ENCODE results near the gene TUBA1A.
"Not testable (repeated sequence)": the region's sequence is repeated elsewhere in the genome, so short reads cannot be mapped to it uniquely, and the experiment has no call there.

TUBA1A gene

DNA sequence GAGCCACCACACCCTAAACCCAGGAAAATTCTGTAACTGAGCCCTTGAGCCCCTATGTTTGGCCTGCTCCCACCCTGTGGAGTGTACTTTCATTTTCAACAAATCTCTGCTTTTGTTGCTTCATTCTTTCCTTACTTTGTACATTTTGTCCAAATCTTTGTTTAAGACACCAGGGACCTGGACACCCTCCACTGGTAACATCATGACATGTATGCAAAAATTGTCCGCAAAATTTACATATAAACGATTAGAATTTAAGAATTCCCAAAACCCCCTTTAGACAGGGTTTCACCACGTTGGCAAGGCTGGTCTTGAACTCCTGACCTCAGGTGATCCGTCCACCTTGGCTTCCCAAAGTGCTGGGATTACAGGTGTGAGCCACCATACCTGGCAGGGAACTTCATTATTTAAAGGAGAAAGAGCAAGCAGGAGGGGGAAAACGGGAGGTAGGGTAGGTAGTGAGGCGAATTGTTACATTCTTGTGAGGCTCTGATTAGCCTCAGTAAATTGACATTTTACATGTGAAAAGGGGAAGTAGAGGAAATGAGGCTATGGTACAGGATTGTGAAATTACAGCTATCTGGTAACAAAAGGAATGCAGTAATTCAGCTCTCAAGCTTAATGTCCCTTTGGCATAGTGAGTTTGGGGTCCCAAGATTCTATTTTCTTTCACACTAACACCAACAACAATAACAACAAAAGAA lies 27.6 kb downstream of the TUBA1A start:
- in situ Hi-C loops (cut with MboI; ENCODE audit: low sequenced_read_pairs): no loop called here

DNA sequence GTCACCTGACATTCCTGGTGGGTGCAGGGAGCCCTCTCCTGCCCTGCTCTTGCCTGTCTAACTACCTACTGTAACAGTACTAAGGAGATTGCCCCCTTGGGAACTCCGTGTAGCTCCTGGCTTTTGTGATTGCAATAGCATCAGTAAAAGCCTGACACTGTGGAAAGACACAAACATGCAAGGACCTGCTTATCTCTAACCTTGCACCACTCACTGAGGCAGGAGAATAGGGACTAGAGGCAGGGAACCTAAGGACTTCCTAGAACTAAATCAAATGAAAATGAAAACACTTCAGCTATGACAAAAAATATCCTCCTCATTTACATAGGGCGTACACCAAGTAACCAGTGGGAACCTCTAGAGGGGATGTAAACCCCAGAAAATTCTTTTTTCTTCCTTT lies 28.5 kb downstream of the TUBA1A start:
- in situ Hi-C loops (cut with MboI; ENCODE audit: low sequenced_read_pairs): no loop called here

DNA sequence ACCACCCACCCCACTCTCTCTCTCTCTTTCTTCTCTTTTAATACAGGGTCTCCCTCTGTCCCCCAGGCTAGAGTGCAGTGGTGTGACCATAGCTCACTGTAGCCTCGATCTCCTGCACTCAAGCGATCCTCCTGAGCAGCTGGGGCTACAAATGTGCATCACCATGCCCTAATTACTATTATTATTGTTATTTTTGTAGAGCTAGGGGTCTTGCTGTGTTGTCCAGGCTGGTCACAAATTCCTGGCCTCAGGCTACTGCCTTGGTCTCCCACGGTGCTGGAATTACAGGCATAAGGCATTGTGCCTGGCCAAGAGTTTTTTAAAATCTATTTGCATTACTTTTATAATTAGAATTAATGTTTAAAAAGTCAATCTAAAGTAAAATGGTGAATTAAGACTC lies 34.7 kb downstream of the TUBA1A start:
- in situ Hi-C loops (cut with MboI; ENCODE audit: low sequenced_read_pairs): no loop called here

DNA sequence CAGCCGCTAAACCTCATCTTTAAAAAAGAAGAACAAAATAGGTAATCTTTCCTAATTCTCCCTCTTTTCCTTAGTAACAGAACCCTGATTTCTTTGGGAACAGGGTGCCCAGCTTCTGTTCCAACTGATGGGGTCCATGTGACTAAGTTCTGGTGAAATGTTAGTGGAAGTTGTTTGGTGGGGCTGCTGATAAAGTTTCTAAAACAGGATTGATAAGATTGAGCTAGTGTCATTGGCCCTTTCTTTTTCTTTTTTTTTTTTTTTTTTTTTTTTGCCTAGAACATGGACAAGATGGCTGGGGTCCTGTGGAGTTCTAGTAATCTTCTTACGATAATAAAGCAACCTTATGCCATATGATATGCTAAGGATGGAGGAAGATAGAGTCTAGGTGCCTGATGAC lies 41.5 kb downstream of the TUBA1A start:
- in situ Hi-C loops (cut with MboI; ENCODE audit: low sequenced_read_pairs): no loop called here

DNA sequence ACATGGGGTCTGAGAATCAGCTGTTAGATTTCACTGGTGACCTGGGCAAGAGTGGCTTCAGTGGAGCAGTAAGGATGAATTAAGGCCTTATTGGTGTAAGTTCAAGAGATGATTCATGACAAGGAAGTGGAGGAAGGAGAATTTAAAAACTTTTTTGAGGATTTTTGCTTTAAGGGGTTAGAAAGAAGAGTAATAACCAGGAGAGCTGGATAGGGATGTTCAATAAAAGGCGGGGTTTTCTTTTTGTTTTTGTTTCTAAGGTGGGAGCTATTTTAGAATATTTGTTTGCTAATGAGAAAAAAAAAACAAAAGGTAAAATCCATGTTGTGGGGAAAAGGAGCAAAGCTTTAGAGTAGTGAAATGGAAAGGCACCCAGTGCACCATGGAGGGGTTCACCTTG lies 42.5 kb downstream of the TUBA1A start:
- in situ Hi-C loops (cut with MboI; ENCODE audit: low sequenced_read_pairs): no loop called here

DNA sequence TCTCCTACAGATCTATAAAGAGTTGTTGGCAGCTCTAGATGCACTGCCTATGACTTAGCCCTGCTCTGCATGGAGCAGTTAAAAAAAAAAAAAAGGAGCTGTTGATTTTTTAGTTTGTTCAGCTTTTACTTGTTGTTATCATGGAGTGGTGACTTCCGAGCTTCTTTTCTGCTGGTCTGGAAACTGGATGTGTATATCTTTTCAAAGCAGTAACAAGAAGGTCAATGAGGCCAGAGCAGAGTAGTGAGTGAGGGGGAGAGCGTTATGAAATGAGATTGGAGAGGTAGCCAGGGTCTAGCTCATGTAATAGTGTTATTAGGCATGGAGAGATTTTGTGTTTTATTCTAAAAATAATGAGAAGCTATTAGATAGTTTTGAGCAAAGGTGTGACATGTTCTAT lies 44.5 kb downstream of the TUBA1A start:
- in situ Hi-C loops (cut with MboI; ENCODE audit: low sequenced_read_pairs): no loop called here

DNA sequence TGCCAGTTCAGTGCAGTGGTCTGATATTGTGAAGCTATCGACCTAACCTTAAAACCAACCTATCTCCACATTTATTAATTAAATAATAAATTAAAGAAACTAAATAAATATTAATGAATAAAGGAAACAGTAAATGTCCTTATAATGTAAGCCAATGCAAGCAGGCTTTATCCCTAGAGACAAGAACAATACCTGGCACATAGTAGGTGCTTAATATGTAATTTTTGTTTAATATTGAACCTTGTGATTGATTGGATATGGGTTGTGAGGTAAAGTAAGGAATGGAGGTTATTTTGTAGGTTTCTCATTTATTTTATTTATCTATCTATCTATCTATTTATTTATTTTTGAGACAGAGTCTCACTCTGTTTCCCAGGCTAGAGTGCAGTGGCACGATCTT lies 49.9 kb downstream of the TUBA1A start:
- in situ Hi-C loops (cut with MboI; ENCODE audit: low sequenced_read_pairs): no loop called here

DNA sequence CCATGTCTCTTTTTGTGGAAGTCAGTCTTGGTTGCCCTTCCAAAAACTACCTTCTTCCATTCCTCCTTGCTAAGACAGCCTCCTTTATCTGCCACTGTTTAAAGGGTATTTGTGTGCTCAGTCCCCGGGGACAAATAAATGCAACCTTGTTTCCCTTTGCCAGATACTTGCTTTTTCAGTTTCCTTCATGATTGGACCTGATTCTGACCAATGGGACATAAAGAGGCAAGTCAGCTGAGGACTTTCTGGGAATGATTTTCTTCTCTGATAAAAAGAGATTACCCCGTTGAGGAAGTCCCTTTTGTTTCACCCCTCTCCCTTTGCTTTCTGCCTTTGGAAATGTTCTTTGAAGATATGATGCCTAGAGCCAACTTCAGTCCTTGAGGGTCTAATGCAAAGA lies 50.3 kb downstream of the TUBA1A start:
- in situ Hi-C loops (cut with MboI; ENCODE audit: low sequenced_read_pairs): no loop called here

DNA sequence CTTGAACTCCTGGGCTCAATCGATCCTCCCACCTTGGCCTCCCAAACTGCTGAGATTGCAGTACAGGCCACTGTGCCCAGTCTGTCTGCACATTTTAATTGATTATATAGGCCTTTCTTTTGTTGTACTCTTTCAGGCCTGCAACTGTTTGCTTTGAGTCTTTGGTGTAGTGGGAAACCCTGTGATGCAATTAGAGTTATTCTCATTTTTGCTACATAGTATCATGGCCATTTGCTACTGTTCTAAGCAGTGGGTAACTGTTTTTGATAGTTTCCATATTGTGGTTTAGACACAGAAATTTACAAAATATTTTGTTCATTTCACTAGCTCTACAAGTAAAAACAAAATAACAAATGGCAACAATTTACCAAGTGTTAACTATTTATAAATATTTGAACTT lies 51.4 kb downstream of the TUBA1A start:
- in situ Hi-C loops (cut with MboI; ENCODE audit: low sequenced_read_pairs): no loop called here

DNA sequence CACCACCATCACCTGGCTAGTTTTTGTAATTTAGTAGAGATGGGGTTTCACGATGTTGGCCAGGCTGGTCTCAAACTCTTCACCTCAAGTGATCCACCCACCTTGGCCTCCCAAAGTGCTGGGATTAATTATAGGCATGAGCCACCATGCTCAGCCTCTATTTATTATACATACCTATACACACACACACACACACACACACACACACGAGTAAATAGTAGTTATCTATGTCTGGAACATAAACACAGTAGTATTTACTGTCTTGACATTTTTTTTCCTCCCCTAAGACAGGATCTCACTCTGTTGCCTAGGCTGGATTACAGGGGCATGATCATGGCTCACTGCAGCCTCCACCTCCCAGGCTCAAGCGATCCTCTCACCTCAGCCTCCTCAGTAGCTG lies 51.9 kb downstream of the TUBA1A start:
- in situ Hi-C loops (cut with MboI; ENCODE audit: low sequenced_read_pairs): not testable (repeated sequence)

Data from HL-60/S4 (cell line).